Measurements from ENCODE around the gene ANP32B.

- TF ChIP-seq POLR2A (IDR thresholded peaks at IDR 0.05) (no peak), CTCF (IDR thresholded peaks at IDR 0.05) (no peak)
Observed at GRCh38 chr9:98054376-98054951, 71.3 kb downstream of the ANP32B start.

Data from sigmoid colon (tissue), 3 donors.